GM23338 (cell line): Measurements from ENCODE around the gene AP5S1.

Experiments
- CREB1 ChIP-seq: fragments of 250-450 bp; sonication (Bioruptor Pico); IDR thresholded peaks from 2 replicates; pipeline ENCODE4 v1.5.0; 2020; ENCODE audit warnings: low read depth, mild to moderate bottlenecking, moderate library complexity
- EZH2 ChIP-seq: fragments of 200-600 bp; sonication (generic); IDR thresholded peaks from one replicate; pipeline ENCODE4 v1.8.0; 2017; ENCODE audit warnings: antibody characterized with exemption, mild to moderate bottlenecking, low read depth; ENCODE audit not compliant: unreplicated experiment
- JUNB ChIP-seq: IDR thresholded peaks from one replicate; pipeline ENCODE4 v1.6.1; 2016; ENCODE audit warnings: antibody characterized with exemption; ENCODE audit not compliant: unreplicated experiment
- NANOG ChIP-seq: IDR thresholded peaks from 2 replicates; pipeline ENCODE4 v1.6.1; 2016; ENCODE audit warnings: antibody characterized with exemption, borderline replicate concordance
- POLR2AphosphoS5 ChIP-seq: IDR thresholded peaks from 2 replicates; pipeline ENCODE4 v1.6.1; 2016; ENCODE audit warnings: antibody characterized with exemption, low read depth
- STAT1 ChIP-seq: IDR thresholded peaks from one replicate; pipeline ENCODE4 v1.6.1; 2016; ENCODE audit warnings: antibody characterized with exemption; ENCODE audit not compliant: unreplicated experiment
- ZNF331 ChIP-seq: fragments of 250-450 bp; sonication (Bioruptor Pico); IDR thresholded peaks from 2 replicates; pipeline ENCODE4 v1.5.0; 2020; ENCODE audit warnings: low read depth, mild to moderate bottlenecking, moderate library complexity
- TF ChIP-seq, protein P1 (sequence below), 2 experiments: fragments of 200-600 bp in 1 of 2; sonication (generic) in 1 of 2; conservative IDR thresholded peaks; 2 replicates each; pipeline versions ENCODE4 v1.5.1 to v1.6.1; 2016 to 2017; ENCODE audit warnings: antibody characterized with exemption in 2 of 2, low read depth in 2 of 2, mild to moderate bottlenecking in 2 of 2, moderate library complexity in 1 of 2
- TF ChIP-seq, protein P2 (sequence below): IDR thresholded peaks from one replicate; pipeline ENCODE4 v1.6.1; 2018; ENCODE audit warnings: antibody characterized with exemption; ENCODE audit not compliant: unreplicated experiment
- TF ChIP-seq, protein P3 (sequence below): IDR thresholded peaks from 2 replicates; pipeline ENCODE4 v1.6.1; 2016; ENCODE audit warnings: antibody characterized with exemption

DNA sequence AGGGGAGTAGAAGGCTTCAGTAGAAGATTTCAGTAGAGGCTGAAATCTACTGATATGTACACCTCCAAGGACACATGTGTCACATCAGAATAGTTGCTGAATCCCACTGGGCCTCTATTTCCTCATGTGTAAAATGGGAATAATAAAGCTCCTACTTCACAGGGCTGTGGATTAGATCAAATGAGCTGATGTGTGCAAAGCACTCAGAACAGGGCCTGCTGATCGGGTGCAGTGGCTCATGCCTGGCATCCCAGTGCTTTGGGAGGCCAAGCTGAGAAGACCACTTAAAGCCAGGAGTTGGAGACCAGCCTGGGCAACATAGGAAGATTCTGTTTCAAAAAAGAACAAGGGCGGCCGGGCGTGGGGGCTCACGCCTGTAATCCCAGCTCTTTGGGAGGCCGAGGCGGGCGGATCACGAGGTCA, 8.1 kb upstream of the AP5S1 start:
- TF ChIP-seq POLR2AphosphoS5 (no peak), JUNB (no peak), STAT1 (no peak), EZH2 (no peak), ZNF331 (no peak), NANOG (no peak), CREB1 (CRISPR knock-in tag) (no peak)
- TF ChIP-seq, protein P1, sequence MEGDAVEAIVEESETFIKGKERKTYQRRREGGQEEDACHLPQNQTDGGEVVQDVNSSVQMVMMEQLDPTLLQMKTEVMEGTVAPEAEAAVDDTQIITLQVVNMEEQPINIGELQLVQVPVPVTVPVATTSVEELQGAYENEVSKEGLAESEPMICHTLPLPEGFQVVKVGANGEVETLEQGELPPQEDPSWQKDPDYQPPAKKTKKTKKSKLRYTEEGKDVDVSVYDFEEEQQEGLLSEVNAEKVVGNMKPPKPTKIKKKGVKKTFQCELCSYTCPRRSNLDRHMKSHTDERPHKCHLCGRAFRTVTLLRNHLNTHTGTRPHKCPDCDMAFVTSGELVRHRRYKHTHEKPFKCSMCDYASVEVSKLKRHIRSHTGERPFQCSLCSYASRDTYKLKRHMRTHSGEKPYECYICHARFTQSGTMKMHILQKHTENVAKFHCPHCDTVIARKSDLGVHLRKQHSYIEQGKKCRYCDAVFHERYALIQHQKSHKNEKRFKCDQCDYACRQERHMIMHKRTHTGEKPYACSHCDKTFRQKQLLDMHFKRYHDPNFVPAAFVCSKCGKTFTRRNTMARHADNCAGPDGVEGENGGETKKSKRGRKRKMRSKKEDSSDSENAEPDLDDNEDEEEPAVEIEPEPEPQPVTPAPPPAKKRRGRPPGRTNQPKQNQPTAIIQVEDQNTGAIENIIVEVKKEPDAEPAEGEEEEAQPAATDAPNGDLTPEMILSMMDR (conservative IDR thresholded peaks at IDR 0.05; ENCODE audit: low read depth in 2 of 2) = no peak
- TF ChIP-seq, protein P2, sequence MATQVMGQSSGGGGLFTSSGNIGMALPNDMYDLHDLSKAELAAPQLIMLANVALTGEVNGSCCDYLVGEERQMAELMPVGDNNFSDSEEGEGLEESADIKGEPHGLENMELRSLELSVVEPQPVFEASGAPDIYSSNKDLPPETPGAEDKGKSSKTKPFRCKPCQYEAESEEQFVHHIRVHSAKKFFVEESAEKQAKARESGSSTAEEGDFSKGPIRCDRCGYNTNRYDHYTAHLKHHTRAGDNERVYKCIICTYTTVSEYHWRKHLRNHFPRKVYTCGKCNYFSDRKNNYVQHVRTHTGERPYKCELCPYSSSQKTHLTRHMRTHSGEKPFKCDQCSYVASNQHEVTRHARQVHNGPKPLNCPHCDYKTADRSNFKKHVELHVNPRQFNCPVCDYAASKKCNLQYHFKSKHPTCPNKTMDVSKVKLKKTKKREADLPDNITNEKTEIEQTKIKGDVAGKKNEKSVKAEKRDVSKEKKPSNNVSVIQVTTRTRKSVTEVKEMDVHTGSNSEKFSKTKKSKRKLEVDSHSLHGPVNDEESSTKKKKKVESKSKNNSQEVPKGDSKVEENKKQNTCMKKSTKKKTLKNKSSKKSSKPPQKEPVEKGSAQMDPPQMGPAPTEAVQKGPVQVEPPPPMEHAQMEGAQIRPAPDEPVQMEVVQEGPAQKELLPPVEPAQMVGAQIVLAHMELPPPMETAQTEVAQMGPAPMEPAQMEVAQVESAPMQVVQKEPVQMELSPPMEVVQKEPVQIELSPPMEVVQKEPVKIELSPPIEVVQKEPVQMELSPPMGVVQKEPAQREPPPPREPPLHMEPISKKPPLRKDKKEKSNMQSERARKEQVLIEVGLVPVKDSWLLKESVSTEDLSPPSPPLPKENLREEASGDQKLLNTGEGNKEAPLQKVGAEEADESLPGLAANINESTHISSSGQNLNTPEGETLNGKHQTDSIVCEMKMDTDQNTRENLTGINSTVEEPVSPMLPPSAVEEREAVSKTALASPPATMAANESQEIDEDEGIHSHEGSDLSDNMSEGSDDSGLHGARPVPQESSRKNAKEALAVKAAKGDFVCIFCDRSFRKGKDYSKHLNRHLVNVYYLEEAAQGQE = no peak
- TF ChIP-seq, protein P3, sequence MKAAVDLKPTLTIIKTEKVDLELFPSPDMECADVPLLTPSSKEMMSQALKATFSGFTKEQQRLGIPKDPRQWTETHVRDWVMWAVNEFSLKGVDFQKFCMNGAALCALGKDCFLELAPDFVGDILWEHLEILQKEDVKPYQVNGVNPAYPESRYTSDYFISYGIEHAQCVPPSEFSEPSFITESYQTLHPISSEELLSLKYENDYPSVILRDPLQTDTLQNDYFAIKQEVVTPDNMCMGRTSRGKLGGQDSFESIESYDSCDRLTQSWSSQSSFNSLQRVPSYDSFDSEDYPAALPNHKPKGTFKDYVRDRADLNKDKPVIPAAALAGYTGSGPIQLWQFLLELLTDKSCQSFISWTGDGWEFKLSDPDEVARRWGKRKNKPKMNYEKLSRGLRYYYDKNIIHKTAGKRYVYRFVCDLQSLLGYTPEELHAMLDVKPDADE = no peak
